ENCODE results near the gene SDHAF1.
"Not testable (repeated sequence)": the region's sequence is repeated elsewhere in the genome, so short reads cannot be mapped to it uniquely, and the experiment has no call there.

SDHAF1 gene

GRCh38 chr19:36040495-36040894 lies 45.5 kb downstream of the SDHAF1 start:
- TF ChIP-seq, protein P1, sequence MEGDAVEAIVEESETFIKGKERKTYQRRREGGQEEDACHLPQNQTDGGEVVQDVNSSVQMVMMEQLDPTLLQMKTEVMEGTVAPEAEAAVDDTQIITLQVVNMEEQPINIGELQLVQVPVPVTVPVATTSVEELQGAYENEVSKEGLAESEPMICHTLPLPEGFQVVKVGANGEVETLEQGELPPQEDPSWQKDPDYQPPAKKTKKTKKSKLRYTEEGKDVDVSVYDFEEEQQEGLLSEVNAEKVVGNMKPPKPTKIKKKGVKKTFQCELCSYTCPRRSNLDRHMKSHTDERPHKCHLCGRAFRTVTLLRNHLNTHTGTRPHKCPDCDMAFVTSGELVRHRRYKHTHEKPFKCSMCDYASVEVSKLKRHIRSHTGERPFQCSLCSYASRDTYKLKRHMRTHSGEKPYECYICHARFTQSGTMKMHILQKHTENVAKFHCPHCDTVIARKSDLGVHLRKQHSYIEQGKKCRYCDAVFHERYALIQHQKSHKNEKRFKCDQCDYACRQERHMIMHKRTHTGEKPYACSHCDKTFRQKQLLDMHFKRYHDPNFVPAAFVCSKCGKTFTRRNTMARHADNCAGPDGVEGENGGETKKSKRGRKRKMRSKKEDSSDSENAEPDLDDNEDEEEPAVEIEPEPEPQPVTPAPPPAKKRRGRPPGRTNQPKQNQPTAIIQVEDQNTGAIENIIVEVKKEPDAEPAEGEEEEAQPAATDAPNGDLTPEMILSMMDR (conservative IDR thresholded peaks at IDR 0.05; ENCODE audit: low read length) = no peak
- no peak for TF ChIP-seq EZH2phosphoT487 (IDR thresholded peaks at IDR 0.05; ENCODE audit: borderline replicate concordance)
- H3K9me2 ChIP-seq (replicated peaks; ENCODE audit: low read depth, low read length) = no peaks in the 10 kb centered on the region
- H3K4me2 ChIP-seq (ENCODE audit: low read depth, low read length, poor library complexity, severe bottlenecking) = no peak overlapping the region
- H3K9me3 ChIP-seq (ENCODE audit: insufficient read depth, low read depth, low read length) = no peaks in the 10 kb centered on the region
- no peaks in the 10 kb centered on the region for H3F3A ChIP-seq (ENCODE audit: low read depth)
- H3K36me3 ChIP-seq (ENCODE audit: insufficient read depth, low read length) = no peaks in the 10 kb centered on the region
- no peaks in the 10 kb centered on the region for H3K27me3 ChIP-seq (ENCODE audit: insufficient read depth, low read length, poor library complexity, severe bottlenecking)
- H4K20me1 ChIP-seq (ENCODE audit: insufficient read depth, low read length, poor library complexity, severe bottlenecking) = no peaks in the 10 kb centered on the region
- no peak overlapping the region for H3K4me3 ChIP-seq (ENCODE audit: low read length, poor library complexity, severe bottlenecking)
- no peak overlapping the region for H3K9ac ChIP-seq (ENCODE audit: low read depth, low read length, poor library complexity, severe bottlenecking)
- H3K4me1 ChIP-seq (ENCODE audit: insufficient read depth, low read length, poor library complexity, severe bottlenecking) = peaks cover 9% of the 10 kb centered on the region
- H3K79me2 ChIP-seq (ENCODE audit: insufficient read depth, low read length) = no peaks in the 10 kb centered on the region
- H2AFZ ChIP-seq (ENCODE audit: low read length) = no peak overlapping the region

DNA sequence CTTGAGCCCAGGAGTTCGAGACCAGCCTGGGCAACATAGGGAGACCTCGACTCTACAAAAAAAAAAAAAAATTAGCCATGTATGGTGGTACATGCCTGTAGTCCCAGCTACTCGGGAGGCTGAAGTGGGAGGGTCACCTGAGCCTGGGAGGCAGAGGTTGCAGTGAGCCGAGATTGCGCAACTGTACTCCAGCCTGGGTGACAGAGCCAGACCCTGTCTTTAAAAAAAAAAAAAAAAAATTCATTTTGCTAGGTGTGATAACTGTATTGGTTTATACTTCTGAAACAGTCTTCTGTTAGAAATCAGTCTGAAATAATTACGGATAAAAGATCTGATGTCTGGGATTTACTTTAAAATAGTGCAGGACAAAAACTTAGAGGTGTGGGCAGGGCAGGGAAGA lies 46.1 kb downstream of the SDHAF1 start:
- not testable (repeated sequence) for H3K9me2 ChIP-seq (replicated peaks; ENCODE audit: low read depth, low read length); H3K9ac ChIP-seq (ENCODE audit: low read depth, low read length, poor library complexity, severe bottlenecking); H3K4me2 ChIP-seq (ENCODE audit: low read depth, low read length, poor library complexity, severe bottlenecking); H2AFZ ChIP-seq (ENCODE audit: low read length); H3F3A ChIP-seq (ENCODE audit: low read depth); H3K36me3 ChIP-seq (ENCODE audit: insufficient read depth, low read length); H3K79me2 ChIP-seq (ENCODE audit: insufficient read depth, low read length); H3K4me3 ChIP-seq (ENCODE audit: low read length, poor library complexity, severe bottlenecking); H3K27me3 ChIP-seq (ENCODE audit: insufficient read depth, low read length, poor library complexity, severe bottlenecking); H3K9me3 ChIP-seq (ENCODE audit: insufficient read depth, low read depth, low read length); H3K4me1 ChIP-seq (ENCODE audit: insufficient read depth, low read length, poor library complexity, severe bottlenecking); H4K20me1 ChIP-seq (ENCODE audit: insufficient read depth, low read length, poor library complexity, severe bottlenecking)

- no peak overlapping the region for H3K4me2 ChIP-seq (ENCODE audit: low read depth, low read length, poor library complexity, severe bottlenecking)
- no peak overlapping the region for H2AFZ ChIP-seq (ENCODE audit: low read length)
- no peaks in the 10 kb centered on the region for H3F3A ChIP-seq (ENCODE audit: low read depth)
- no peak overlapping the region for H3K4me3 ChIP-seq (ENCODE audit: low read length, poor library complexity, severe bottlenecking)
- no peaks in the 10 kb centered on the region for H3K36me3 ChIP-seq (ENCODE audit: insufficient read depth, low read length)
- no peaks in the 10 kb centered on the region for H3K9me3 ChIP-seq (ENCODE audit: insufficient read depth, low read depth, low read length)
- H3K79me2 ChIP-seq (ENCODE audit: insufficient read depth, low read length) = no peaks in the 10 kb centered on the region
- no peaks in the 10 kb centered on the region for H3K27me3 ChIP-seq (ENCODE audit: insufficient read depth, low read length, poor library complexity, severe bottlenecking)
- H4K20me1 ChIP-seq (ENCODE audit: insufficient read depth, low read length, poor library complexity, severe bottlenecking) = no peaks in the 10 kb centered on the region
- H3K9ac ChIP-seq (ENCODE audit: low read depth, low read length, poor library complexity, severe bottlenecking) = no peak overlapping the region
- no peaks in the 10 kb centered on the region for H3K9me2 ChIP-seq (replicated peaks; ENCODE audit: low read depth, low read length)
- peaks cover 6% of the 10 kb centered on the region for H3K4me1 ChIP-seq (ENCODE audit: insufficient read depth, low read length, poor library complexity, severe bottlenecking)
- TF ChIP-seq, protein P1 (conservative IDR thresholded peaks at IDR 0.05; ENCODE audit: low read length) = no peak
- TF ChIP-seq EZH2phosphoT487 (IDR thresholded peaks at IDR 0.05; ENCODE audit: borderline replicate concordance) = no peak
These were observed 46.8 kb downstream of the SDHAF1 start for GRCh38 chr19:36041831-36042230.

- H3K9me3 ChIP-seq (ENCODE audit: insufficient read depth, low read depth, low read length) = no peaks in the 10 kb centered on the region
- no peaks in the 10 kb centered on the region for H3K36me3 ChIP-seq (ENCODE audit: insufficient read depth, low read length)
- no peaks in the 10 kb centered on the region for H3K27me3 ChIP-seq (ENCODE audit: insufficient read depth, low read length, poor library complexity, severe bottlenecking)
These were observed 49.0 kb downstream of the SDHAF1 start for GRCh38 chr19:36043952-36044351.

More at GRCh38 chr19:36043952-36044351, 49.0 kb downstream of the SDHAF1 start:
- Histone ChIP-seq H2AFZ (ENCODE audit: low read length) (no peak overlapping the region), H3K9ac (ENCODE audit: low read depth, low read length, poor library complexity, severe bottlenecking) (no peak overlapping the region), H3F3A (ENCODE audit: low read depth) (no peaks in the 10 kb centered on the region), H3K79me2 (ENCODE audit: insufficient read depth, low read length) (no peaks in the 10 kb centered on the region), H3K4me1 (ENCODE audit: insufficient read depth, low read length, poor library complexity, severe bottlenecking) (no peaks in the 10 kb centered on the region), H3K9me2 (replicated peaks; ENCODE audit: low read depth, low read length) (no peaks in the 10 kb centered on the region), H3K4me3 (ENCODE audit: low read length, poor library complexity, severe bottlenecking) (no peak overlapping the region), H4K20me1 (ENCODE audit: insufficient read depth, low read length, poor library complexity, severe bottlenecking) (no peaks in the 10 kb centered on the region), H3K4me2 (ENCODE audit: low read depth, low read length, poor library complexity, severe bottlenecking) (no peak overlapping the region)
- TF ChIP-seq, protein P1 (conservative IDR thresholded peaks at IDR 0.05; ENCODE audit: low read length) = no peak
- no peak for TF ChIP-seq EZH2phosphoT487 (IDR thresholded peaks at IDR 0.05; ENCODE audit: borderline replicate concordance)

Data from Loucy (cell line).